HepG2 (cell line): ENCODE data around the gene PIAS1. TPM values are rescaled to one million over a fixed set of nuclear protein-coding genes. Genes with fewer than 3 reads are reported as not detected.

Experiments used
- ARID4A ChIP-seq: sonication (generic); formaldehyde crosslinking; IDR thresholded peaks from 2 replicates; pipeline ENCODE4 v1.5.0; 2020; ENCODE audit warnings: mild to moderate bottlenecking, missing genetic modification reagents, borderline replicate concordance
- CAMTA2 ChIP-seq: sonication (generic); formaldehyde crosslinking; IDR thresholded peaks from 2 replicates; pipeline ENCODE4 v1.4.0; 2020; ENCODE audit warnings: mild to moderate bottlenecking, missing genetic modification reagents, borderline replicate concordance
- CBFB ChIP-seq: sonication (generic); formaldehyde crosslinking; IDR thresholded peaks from 2 replicates; pipeline ENCODE4 v1.4.0; 2020; ENCODE audit warnings: missing genetic modification reagents
- CEBPB ChIP-seq: IDR thresholded peaks from 2 replicates; pipeline ENCODE4 v1.6.1; 2011; ENCODE audit warnings: low read depth, low read length, improper control_type of control experiment, borderline replicate concordance
- CEBPG ChIP-seq: IDR thresholded peaks from 2 replicates; pipeline ENCODE4 v1.6.1; 2016
- DMAP1 ChIP-seq: IDR thresholded peaks from 2 replicates; pipeline ENCODE4 v1.6.1; 2016
- ERF ChIP-seq: IDR thresholded peaks from 2 replicates; pipeline ENCODE4 v1.6.1; 2018; ENCODE audit warnings: missing biosample characterization, missing genetic modification reagents
- ZMYM3 ChIP-seq: sonication (generic); formaldehyde crosslinking; IDR thresholded peaks from 2 replicates; pipeline ENCODE4 v1.5.1; 2020; ENCODE audit warnings: mild to moderate bottlenecking, missing genetic modification reagents
- ZNF552 ChIP-seq: sonication (generic); formaldehyde crosslinking; IDR thresholded peaks from 2 replicates; pipeline ENCODE4 v1.9.0; 2022; ENCODE audit warnings: missing genetic modification reagents, mild to moderate bottlenecking, borderline replicate concordance
- polyA plus RNA-seq, 8 experiments: library from polyadenylated mRNA; depleted of rRNA in 3 of 8; stranded (reverse) in 7 of 8; unstranded in 1 of 8; fragments of >200 nt; fragmentation: Illumina TruSeq in 4 of 8; extraction: Trizol in 4 of 8; gene quantifications; 2 replicates each; pipeline versions ENCODE4 v1.2.1 to v1.2.3, GENCODE V29; 2011 to 2016; ENCODE audit warnings: low read depth in 4 of 8, missing spikeins in 1 of 8, mixed read lengths in 1 of 8; ENCODE audit not compliant: insufficient read depth in 1 of 8
- total RNA-seq, 5 experiments: library from RNA; depleted of rRNA; stranded (reverse); fragments of >200 nt; fragmentation: Illumina TruSeq; extraction: Trizol; gene quantifications; 2 replicates each; pipeline ENCODE4 v1.2.3, GENCODE V29; 2016; ENCODE audit warnings: low read depth in 1 of 5
- TF ChIP-seq, protein P1 (sequence below): sonication (generic); formaldehyde crosslinking; IDR thresholded peaks from 2 replicates; pipeline ENCODE4 v1.8.0; 2022; ENCODE audit warnings: mild to moderate bottlenecking, missing genetic modification reagents; ENCODE audit not compliant: insufficient replicate concordance
- TF ChIP-seq, protein P2 (sequence below): sonication (generic); formaldehyde crosslinking; IDR thresholded peaks from 2 replicates; pipeline ENCODE4 v1.4.0; 2020; ENCODE audit warnings: missing genetic modification reagents, mild to moderate bottlenecking, borderline replicate concordance

PIAS1 gene
- total and polyA plus RNA-seq, 2 of the 13 experiments (the other 11 are each of a cell fraction or from before 2014, with no cell fraction given): 20.7 to 33.7 TPM

- TF ChIP-seq, protein P1, sequence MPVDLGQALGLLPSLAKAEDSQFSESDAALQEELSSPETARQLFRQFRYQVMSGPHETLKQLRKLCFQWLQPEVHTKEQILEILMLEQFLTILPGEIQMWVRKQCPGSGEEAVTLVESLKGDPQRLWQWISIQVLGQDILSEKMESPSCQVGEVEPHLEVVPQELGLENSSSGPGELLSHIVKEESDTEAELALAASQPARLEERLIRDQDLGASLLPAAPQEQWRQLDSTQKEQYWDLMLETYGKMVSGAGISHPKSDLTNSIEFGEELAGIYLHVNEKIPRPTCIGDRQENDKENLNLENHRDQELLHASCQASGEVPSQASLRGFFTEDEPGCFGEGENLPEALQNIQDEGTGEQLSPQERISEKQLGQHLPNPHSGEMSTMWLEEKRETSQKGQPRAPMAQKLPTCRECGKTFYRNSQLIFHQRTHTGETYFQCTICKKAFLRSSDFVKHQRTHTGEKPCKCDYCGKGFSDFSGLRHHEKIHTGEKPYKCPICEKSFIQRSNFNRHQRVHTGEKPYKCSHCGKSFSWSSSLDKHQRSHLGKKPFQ: peak; percentile 29
- TF ChIP-seq CEBPB (0 out of 2 replicates have a peak, but pooled peaks have one; percentile 25), CAMTA2 (CRISPR knock-in tag) (0 out of 2 replicates have a peak, but pooled peaks have one; percentile 5), ZNF552 (CRISPR knock-in tag) (0 out of 2 replicates have a peak, but pooled peaks have one; percentile 28), ARID4A (CRISPR knock-in tag) (0 out of 2 replicates have a peak, but pooled peaks have one; percentile 16), CEBPG (peak; percentile 46), ERF (CRISPR knock-in tag) (peak; percentile 14; the same call in 1 of the 2 replicates), ZMYM3 (CRISPR knock-in tag) (peak; percentile 97), DMAP1 (CRISPR knock-in tag) (no peak), CBFB (no peak)
- TF ChIP-seq, protein P2, sequence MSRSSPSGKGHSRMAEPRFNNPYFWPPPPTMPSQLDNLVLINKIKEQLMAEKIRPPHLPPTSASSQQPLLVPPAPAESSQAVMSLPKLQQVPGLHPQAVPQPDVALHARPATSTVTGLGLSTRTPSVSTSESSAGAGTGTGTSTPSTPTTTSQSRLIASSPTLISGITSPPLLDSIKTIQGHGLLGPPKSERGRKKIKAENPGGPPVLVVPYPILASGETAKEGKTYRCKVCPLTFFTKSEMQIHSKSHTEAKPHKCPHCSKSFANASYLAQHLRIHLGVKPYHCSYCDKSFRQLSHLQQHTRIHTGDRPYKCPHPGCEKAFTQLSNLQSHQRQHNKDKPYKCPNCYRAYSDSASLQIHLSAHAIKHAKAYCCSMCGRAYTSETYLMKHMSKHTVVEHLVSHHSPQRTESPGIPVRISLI (CRISPR knock-in tag): no peak
Measured at GRCh38 chr15:68228143-68228970, 174.2 kb downstream of the PIAS1 start (continued).
